Aorta (tissue), 5 donors: ENCODE data around the gene OR2V2. TPM values are rescaled to one million over a fixed set of nuclear protein-coding genes. Genes with fewer than 3 reads are reported as not detected.
A peak's percentile ranks its signal among the peaks of the same experiment; 100 is the strongest.

Experiments used
- ATAC-seq: fragments of 200-7000 bp; cut with Tn5 transposase; one replicate; pipeline ENCODE4 v1.9.1; 2022; ENCODE audit warnings: moderate library complexity; ENCODE audit not compliant: low FRiP score
- DNase-seq, 2 donors: peaks; one replicate each; pipeline ENCODE4 v3.0.0-alpha.2; 2020
- H3K27ac ChIP-seq, 2 donors: one replicate each; pipeline ENCODE4 v1.5.1; 2013; ENCODE audit warnings: low read length in 2 of 2, mild to moderate bottlenecking in 2 of 2, moderate library complexity in 2 of 2, control low read depth in 1 of 2, inconsistent platforms in 1 of 2, low read depth in 1 of 2
- H3K27me3 ChIP-seq, 2 donors: one replicate each; pipeline ENCODE4 v1.6.1; 2013; ENCODE audit warnings: control low read depth in 1 of 2, low read length in 1 of 2, mild to moderate bottlenecking in 1 of 2, moderate library complexity in 1 of 2; ENCODE audit not compliant: insufficient read depth in 2 of 2, control insufficient read depth in 1 of 2
- H3K36me3 ChIP-seq, 2 donors: one replicate each; pipeline ENCODE4 v1.6.1; 2013; ENCODE audit warnings: control low read depth in 1 of 2, low read length in 1 of 2, mild to moderate bottlenecking in 1 of 2; ENCODE audit not compliant: insufficient read depth in 2 of 2, control insufficient read depth in 1 of 2
- H3K4me1 ChIP-seq, 2 donors: one replicate each; pipeline ENCODE4 v1.6.1; 2013; ENCODE audit warnings: low read length in 2 of 2, control low read depth in 1 of 2, mild to moderate bottlenecking in 1 of 2, moderate library complexity in 1 of 2; ENCODE audit not compliant: insufficient read depth in 2 of 2, control insufficient read depth in 1 of 2
- H3K4me3 ChIP-seq, 2 donors: one replicate each; pipeline ENCODE4 v1.5.1; 2013; ENCODE audit warnings: low read length in 2 of 2, control low read depth in 1 of 2, mild to moderate bottlenecking in 1 of 2
- H3K9me3 ChIP-seq: one replicate; pipeline ENCODE4 v1.6.1; 2013; ENCODE audit warnings: mild to moderate bottlenecking, low read length; ENCODE audit not compliant: control insufficient read depth
- WGBS, 2 donors: extraction: QIAGEN DNeasy Blood & Tissue Kit; methylation state at CpG; one replicate each; pipeline ENCODE4 v1.1.7; 2013; 5-methylcytosine and 5-hydroxymethylcytosine counted together
- intact Hi-C, 2 donors: fragments of 100-400 bp; cut with DNase I; formaldehyde crosslinking; loops; one replicate each; pipeline versions ENCODE4 v1.14.2 to v1.15.0; 2022
- polyA plus RNA-seq, 2 donors: library from polyadenylated mRNA; stranded (reverse); fragments of 200-250 nt; gene quantifications; one replicate each; pipeline ENCODE4 v1.2.3, GENCODE V29; 2013
- total RNA-seq, 2 donors: library from RNA; stranded (reverse); fragmentation: NEBNext Ultra II Directional; extraction: Animal tissue kit (Norgen Biotek cat#: 25700); gene quantifications; one replicate each; pipeline ENCODE4 v1.2.1, GENCODE V29; 2021
- donor health status: healthy with polysubstance abuse.
- donor health status: Bipolar disorder and iron deficiency.
- donor health status: DM: no; HTN: no; CAD: no.
- donor health status: DM: no; HTN: no; CAD: no.
- donor health status: DM: yes; HTN: yes; CAD: no.

OR2V2 gene
- total and polyA plus RNA-seq, 4 donors = not detected

DNA sequence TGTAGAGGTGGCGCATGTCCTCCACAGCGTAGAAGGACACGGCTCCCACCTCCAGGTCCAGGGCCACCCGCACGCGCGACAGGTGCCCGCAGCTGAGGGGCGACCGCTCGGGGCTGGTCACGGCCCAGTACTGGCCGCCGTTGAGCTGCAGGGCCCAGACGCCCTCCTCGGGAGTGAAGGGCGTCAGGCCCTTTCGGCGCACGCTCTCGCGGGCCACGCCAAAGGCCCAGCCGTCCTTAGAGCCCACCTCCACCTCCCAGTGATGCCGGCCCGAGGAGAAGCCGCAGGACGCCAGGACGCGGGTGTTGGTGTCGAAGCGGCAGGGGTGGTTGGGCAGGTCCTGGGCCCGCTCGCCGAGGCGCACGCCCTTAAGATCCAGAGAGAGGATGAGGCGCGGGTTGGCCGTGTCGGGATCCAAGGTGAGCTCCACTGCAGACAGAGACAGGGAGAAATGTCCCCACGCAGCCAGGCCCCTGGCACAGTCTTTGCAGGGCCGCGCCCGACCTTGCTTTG lies 47.9 kb downstream of the OR2V2 start:
- Histone ChIP-seq H3K9me3 (no peaks in the 10 kb centered on the region), H3K27me3 (no peaks in the 10 kb centered on the region), H3K4me1 (no peaks in the 10 kb centered on the region), H3K27ac (no peak overlapping the region), H3K4me3 (no peak overlapping the region), H3K36me3 (no peaks in the 10 kb centered on the region)
- intact Hi-C loops = no loop called here
- DNase-seq (peak; percentile 20 to 69), ATAC-seq (no peak)
- 75 to 80% methylated on average over 42 to 45 of the region's 45 CpGs for WGBS, 2 donors

DNA sequence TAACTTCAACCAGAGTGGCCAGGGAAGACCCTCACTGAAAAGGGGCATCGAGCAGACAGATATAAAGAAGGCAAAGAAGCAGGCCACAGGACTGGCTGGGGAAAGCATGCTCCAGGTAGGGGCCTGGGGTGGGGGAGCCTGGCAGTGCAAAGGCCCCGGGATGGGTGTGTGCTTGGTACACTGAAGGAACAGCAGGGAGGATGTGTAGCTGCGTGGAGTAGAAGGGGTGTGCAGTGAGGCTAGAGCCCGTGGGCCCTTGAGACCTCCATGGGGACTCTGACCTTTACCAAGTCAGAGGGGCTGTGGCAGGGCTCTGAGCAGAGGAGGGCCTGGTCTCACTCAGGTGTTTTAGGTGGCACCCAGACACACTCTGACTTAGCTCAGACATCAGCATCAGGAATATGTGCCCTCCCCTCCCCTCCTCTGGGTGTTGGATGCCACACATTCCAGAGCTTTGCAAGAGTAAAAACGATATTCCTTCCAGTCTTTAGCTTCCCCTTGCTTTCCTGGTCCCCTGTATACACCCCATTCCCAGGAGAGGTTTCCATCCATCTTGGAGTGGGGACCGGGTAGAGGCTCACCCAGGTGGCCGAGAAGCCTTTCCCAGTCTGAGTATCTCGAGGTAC lies 50.1 kb downstream of the OR2V2 start:
- H3K4me3 ChIP-seq = no peak overlapping the region
- H3K4me1 ChIP-seq = no peaks in the 10 kb centered on the region
- H3K9me3 ChIP-seq = no peaks in the 10 kb centered on the region
- no peaks in the 10 kb centered on the region for H3K36me3 ChIP-seq
- DNase-seq (peak in 1 of 2 donors; percentile 41), ATAC-seq (no peak)
- intact Hi-C loops = no loop called here
- WGBS, 2 donors = 64 to 73% methylated on average over 8 of the region's 8 CpGs
- no peak overlapping the region for H3K27ac ChIP-seq
- no peaks in the 10 kb centered on the region for H3K27me3 ChIP-seq

DNA sequence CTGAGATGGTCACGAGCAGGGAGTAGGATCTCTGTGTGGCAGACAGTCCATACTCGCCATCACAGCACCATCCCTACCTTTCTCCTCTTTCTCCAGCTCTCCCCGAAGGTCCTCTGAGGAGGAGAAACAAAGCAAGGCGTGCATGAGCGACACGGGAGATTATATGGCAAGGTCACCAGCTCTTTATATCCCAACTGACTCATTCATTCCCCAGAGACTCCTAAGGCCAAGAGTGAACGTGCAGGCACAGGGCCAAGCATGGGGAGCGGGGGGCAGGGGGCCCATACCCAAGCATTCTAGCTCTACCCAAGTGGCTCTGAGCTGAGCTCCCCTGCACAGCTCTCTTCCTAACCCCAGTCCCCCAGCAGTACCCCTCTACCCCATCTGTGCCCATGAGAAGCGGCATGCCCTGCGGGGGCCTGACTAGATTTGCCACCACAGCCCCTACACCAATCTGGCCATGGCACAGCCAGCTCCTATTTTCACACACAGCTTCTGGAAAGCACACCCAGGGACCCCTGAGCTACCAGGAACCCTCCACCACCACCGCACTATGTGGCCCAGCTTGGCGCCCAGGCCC lies 50.8 kb downstream of the OR2V2 start:
- ATAC-seq (no peak), DNase-seq (peak in 1 of 2 donors; percentile 30)
- Histone ChIP-seq H3K9me3 (no peaks in the 10 kb centered on the region), H3K4me3 (no peak overlapping the region), H3K27me3 (no peaks in the 10 kb centered on the region), H3K27ac (no peak overlapping the region), H3K36me3 (no peaks in the 10 kb centered on the region), H3K4me1 (no peaks in the 10 kb centered on the region)
- intact Hi-C loops = no loop called here
- 62 to 63% methylated on average over 12 of the region's 12 CpGs for WGBS, 2 donors

DNA sequence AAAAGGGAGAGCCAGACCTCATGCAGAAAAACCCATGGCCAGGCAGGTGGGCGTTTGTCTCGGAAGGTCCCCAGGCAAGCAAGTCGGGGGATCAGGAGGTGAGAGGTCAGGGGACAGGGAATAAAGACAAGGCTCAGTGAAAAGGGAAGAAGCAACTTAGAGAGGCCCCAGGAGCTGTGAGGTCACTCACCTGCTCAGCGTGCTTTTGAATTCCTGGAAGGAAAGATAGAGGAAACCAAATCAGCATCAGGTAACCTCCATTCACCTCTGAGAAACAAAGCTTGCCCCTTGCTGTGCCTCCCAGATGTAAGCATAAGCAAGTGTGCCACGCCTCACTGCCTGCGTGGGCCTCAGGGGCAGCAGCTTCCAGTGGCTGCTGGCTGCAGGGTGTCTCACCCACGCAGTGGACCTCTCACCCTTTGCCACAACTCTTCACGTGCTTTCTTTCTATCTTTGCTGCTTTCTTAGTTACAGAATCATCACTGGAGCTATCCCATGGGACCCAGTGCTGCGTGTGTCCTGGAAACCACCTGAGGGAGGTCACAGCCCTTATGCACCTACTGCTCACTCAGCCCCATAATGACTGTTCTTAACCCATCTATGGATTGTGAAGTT lies 51.6 kb downstream of the OR2V2 start:
- no peaks in the 10 kb centered on the region for H3K36me3 ChIP-seq
- ATAC-seq (no peak), DNase-seq (no peak)
- no peak overlapping the region for H3K27ac ChIP-seq
- 74 to 81% methylated on average over 9 of the region's 9 CpGs for WGBS, 2 donors
- no peaks in the 10 kb centered on the region for H3K27me3 ChIP-seq
- no peaks in the 10 kb centered on the region for H3K4me1 ChIP-seq
- intact Hi-C loops = no loop called here
- no peaks in the 10 kb centered on the region for H3K9me3 ChIP-seq
- no peak overlapping the region for H3K4me3 ChIP-seq

DNA sequence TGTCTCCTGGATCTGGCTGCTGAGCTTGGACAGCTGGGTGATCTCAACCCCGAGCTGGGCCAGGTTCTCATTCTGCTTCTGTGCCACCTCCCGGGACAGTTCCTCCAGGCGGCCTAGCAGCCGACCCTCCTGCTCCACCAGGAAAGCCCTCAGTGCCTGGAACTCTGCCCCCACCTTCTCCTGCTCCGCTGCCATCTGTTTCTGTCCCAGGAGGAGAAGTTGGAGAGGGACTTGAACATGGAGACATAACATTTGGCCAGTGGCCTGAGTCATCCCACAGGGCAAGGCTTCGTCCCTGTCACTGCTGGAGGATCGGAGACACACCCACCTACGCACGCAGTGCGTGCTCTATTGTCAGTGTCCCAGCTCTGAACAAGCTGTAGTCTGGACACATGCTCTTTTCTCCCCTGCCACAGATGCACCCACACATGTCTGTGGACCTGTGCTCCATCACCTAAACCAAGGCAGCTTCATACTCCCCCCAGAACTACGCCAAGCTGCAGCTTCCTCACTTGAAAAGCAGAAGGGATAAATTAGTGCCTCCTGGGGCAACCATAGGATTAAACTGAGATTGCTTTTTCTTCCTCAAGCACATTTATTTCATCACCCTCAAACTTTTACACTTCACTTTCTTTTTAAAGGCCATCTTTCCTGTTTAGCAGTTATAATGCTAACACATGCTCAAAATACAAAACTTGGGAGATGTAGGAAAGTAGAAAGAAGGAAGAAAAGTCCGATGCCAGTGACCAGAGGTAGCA lies 52.7 kb downstream of the OR2V2 start:
- no peaks in the 10 kb centered on the region for H3K36me3 ChIP-seq
- ATAC-seq = no peak
- 80 to 87% methylated on average over 12 of the region's 12 CpGs for WGBS, 2 donors
- H3K4me1 ChIP-seq = no peaks in the 10 kb centered on the region
- peak; percentile 36 to 42 for DNase-seq
- no peak overlapping the region for H3K27ac ChIP-seq
- no peak overlapping the region for H3K4me3 ChIP-seq
- H3K27me3 ChIP-seq = no peaks in the 10 kb centered on the region
- H3K9me3 ChIP-seq = no peaks in the 10 kb centered on the region
- intact Hi-C loops = no loop called here

DNA sequence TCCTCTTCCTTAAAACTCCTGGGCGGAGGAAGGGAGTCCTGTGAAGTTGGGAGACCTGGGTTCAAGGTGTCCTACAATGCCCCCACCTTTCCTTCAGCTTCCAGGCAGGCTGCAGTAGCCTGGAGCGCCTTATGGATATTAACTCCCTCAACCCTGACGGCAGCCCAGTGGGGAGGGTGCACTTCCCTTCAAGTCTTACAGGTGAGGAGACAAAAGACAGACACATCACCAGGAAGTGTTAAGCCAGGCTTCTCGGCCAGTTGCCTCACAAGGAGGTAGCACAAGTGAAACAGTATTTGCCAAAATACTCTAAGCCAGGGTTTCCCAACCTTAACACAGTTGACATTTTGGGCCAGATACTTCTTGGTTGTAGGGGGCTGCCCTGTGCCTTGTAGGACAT lies 53.4 kb downstream of the OR2V2 start:
- Histone ChIP-seq H3K4me3 (no peak overlapping the region), H3K36me3 (no peaks in the 10 kb centered on the region), H3K4me1 (no peaks in the 10 kb centered on the region), H3K9me3 (no peaks in the 10 kb centered on the region), H3K27ac (no peak overlapping the region), H3K27me3 (no peaks in the 10 kb centered on the region)
- intact Hi-C loops = no loop called here
- peak in 1 of 2 donors; percentile 17 for DNase-seq
- ATAC-seq = no peak
- 89 to 92% methylated on average over 4 of the region's 4 CpGs for WGBS, 2 donors

DNA sequence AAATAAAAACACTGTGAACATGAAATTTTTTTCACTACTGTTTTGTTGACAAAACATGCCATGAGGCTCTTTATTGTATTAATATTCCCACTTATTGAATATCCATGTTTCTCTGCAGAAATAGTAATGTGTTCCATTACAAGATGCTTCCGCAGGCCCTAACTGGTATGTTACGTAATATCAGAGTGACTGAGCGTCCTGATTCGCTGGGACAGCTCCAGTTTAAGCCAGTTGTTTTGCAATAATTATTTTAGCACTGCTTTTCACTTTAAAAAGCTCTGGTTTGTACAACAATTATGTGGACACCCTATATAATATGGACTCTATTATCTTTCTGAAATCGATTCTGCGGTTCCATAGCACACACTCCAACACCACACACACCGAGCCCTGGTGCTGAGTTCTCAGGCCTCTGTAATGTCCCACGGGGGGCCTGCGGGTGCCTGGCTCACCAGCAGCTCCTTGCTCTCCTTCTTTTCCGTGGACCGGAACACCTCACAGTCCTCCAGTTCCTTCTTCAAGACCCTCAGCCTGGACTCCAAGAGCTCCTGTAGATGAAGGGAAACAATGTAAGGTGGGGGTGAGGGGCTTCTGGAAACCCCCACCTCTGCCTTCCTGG lies 55.8 kb downstream of the OR2V2 start:
- no peak overlapping the region for H3K27ac ChIP-seq
- H3K27me3 ChIP-seq = no peaks in the 10 kb centered on the region
- no peaks in the 10 kb centered on the region for H3K9me3 ChIP-seq
- H3K4me3 ChIP-seq = no peak overlapping the region
- H3K36me3 ChIP-seq = no peaks in the 10 kb centered on the region
- ATAC-seq = no peak
- no peaks in the 10 kb centered on the region for H3K4me1 ChIP-seq
- WGBS, 2 donors = 86 to 89% methylated on average over 11 of the region's 11 CpGs
- peak in 1 of 2 donors; percentile 59 for DNase-seq
- intact Hi-C loops = no loop called here

DNA sequence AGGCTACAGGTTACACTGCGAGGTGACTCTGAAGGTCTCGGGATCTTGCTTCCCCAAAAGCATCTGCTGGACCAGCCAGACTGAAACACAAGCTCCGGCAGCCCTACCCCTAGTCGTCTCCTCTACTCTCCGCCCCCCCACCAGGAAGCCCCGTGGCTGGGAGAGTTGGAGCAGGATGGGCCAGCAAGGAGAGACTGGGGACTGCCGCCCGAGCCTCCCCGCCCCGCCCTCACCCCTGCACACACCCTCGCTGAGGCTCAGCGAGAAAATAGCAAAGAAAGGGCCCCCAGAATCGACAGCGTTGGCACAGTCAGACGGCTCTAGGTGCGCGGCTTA lies 56.4 kb downstream of the OR2V2 start:
- peak in 1 of 2 donors; percentile 44 for DNase-seq
- WGBS, 2 donors = 12% methylated on average over 17 of the region's 17 CpGs
- no peak overlapping the region for H3K27ac ChIP-seq
- no peaks in the 10 kb centered on the region for H3K27me3 ChIP-seq
- intact Hi-C loops = no loop called here
- peak overlapping the region in 1 of 2 donors; percentile 59 for H3K4me3 ChIP-seq
- no peaks in the 10 kb centered on the region for H3K36me3 ChIP-seq
- H3K9me3 ChIP-seq = no peaks in the 10 kb centered on the region
- no peak for ATAC-seq
- no peaks in the 10 kb centered on the region for H3K4me1 ChIP-seq
